Stimulated activated CD4-positive, alpha-beta T cell treated with anti-CD3 and anti-CD28 coated beads, TNF-alpha, amount 100 ng/mL, for 4 hours (primary cell): ENCODE measurements around the gene TIGD7.
"Not testable (repeated sequence)": the region's sequence is repeated elsewhere in the genome, so short reads cannot be mapped to it uniquely, and the experiment has no call there.

ENCODE experiments used
- DNase-seq, 3 experiments: peaks; one replicate each; pipeline ENCODE4 v3.0.0-alpha.2; 2020; ENCODE audit warnings: low read depth in 3 of 3

Gene TIGD7

DNA sequence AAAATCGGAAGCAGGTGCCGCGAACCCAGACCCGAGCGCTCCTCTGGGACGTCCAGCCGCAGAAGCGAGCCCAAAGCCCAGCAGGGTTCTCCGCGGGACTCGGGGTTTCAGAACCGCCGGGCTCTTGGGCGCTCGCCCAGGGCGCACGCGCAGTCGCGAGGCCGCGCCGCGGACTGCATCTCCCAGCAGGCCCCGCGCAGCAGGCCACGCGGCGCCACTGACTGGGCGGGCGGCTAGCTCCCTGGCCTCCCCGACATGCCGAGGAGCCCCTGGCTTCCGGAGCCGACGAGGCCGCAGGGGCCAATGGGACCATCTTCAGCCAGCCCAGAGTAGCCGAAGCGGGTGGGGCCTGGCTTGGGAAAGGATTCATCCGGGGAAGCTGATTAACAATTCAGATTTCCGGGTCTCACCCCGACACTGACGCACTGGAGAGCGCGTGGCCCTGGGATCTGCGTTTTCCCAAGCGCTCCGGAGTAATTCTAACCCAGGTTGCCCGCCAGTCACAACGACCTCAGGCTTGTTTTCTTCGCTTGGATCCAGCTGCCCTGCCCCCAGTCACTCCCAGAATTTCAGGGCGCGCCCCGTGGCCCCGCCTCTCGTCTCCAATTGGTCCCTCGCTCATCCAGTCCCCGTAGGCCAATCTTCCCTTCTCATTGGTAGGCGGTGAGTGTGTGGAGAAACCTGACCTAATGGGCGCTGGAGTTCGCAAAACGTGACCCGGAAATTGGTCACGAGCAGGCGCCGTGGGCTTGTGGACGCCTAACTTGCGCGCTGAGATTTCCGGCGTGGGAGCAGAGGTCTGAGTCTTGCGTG is 22.3 kb downstream of the TIGD7 start, which contains the start of gene ZNF263:
TSS of gene ZNF263 (plus strand) at position 762 of the 813 bp plus-strand sequence. CDS start 328 bp downstream, outside the sequence.
- peak; percentile 81 to 89 (median 89) for DNase-seq

DNA sequence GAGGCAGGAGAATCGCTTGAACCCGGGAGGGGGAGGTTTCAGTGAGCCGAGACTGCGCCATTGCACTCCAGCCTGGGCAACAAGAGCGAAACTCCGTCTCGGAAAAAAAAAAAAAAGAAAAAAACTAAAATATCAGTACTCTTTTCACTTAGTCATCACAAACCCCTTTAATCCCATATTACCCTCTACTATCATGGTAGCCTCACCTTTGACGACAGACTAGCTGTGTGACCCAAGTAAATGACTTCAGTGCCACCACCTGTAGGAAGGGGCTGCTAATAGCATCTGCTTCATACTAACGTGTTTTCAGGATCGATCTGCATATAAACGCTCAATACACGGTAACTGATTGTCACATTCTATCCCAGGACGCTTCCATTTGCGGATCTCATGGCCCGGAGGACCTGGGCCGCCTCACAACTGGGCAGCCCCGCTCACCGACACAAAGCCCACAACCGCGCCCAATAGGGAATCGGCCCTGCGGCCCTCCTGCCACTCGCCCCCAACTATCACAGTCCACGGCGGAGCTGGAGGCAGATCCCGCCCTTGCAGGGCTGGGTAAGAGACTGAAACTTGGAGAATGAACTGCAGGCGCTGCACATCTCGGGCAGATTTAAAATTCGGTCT is 23.0 kb downstream of the TIGD7 start:
- DNase-seq, result no peak

DNA sequence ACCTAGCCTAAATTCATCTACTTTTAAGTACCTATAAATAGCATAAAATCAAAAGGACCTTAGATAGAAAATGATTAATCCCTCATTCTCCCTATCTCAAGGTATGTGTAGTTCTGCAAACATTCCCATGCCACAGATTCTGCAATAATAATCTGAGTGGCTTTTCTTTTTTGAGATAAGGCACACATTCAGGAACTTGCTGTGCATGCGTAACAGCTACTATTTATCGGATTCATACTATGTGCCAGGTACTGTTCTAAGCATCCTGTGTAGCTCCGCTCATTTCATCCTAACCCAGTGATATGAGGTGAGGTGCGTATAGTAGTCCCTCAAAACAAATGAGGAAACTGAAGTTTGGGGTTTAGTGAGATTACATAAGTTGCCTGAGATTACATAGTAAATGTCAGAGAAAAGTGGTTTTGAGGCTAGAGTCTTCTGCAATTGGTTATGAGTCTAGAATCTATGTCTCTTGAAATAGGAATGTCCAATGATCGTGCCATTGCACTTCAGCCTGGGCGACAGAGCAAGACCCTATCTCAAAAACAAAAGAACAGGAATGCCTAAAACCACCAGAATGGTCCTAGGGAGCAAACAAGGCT is 23.9 kb downstream of the TIGD7 start:
- DNase-seq, result no peak

DNA sequence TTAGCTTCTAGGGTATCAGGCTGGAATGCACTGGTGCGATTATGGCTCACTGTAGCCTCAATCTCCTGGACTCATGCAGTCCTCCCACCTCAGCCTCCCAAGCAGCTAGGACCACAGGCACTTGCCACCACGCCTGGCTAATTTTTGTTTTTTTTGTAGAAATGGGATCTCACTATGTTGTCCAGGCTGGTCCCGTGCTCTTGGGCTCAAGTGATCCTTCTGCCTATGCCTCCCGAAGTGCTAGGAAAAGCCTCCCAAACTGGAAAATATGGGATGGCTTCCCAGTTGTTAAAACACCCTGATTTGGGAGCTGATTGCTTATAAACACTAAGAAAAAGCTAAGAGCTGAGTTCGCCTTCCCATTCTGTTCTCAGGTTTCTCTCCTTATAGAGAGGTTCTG is 28.6 kb downstream of the TIGD7 start:
- DNase-seq, result no peak

DNA sequence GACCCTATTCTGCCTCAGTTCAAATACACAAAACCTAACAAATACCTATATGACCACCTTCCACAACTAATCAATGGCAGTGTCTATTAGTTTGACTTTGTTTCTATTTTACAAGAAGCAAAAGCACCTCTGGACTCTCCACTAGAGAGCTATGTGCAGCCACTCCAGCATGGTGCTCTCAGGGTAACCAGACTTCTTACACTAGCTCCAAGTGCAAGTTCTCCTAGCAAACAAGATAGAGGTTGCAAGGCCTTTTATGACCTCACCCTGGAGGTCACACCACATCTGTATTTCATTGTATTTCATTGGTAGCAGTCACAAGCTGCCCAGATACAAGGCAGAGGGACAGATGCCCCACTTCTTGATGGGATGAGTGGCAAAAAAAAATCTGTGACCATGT is 30.3 kb downstream of the TIGD7 start:
- no peak for DNase-seq

DNA sequence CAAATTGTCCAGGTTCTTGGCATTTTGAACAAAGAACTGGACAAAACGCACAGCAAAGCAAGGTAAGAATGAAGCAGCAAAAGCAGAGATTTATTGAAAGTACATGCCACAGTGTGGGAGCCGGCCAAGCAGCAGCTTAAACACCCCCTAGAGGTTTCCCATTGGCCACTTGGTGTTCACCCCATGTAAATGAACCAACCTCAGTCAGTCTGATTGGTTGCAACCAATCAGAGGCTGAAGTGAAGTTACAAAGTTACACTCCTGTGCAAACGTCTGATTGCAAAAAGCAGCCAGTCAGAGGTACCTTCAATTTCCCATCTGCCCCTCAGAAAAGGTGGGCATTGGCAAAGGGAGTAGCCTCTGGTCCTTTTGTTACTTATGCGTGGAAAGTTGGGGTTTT is 30.7 kb downstream of the TIGD7 start:
- DNase-seq, result no peak

DNA sequence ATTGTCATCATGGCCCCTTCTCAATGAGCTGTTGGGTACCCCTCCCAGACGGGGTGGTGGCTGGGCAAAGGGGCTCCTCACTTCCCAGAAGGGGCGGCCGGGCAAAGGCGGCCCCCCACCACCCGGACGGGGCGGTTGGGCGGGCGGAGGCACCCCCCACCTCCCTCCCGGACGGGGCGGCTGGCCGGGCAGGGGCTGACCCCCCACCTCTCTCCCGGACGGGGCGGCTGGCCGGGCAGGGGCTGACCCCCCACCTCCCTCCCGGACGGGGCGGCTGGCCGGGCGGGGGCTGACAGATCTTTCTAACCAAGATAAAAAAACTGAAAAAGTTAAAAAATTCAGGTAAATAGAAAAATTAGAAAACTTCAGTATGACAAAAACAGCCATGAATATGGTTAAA is 33.9 kb downstream of the TIGD7 start:
- DNase-seq, result not testable (repeated sequence)

DNA sequence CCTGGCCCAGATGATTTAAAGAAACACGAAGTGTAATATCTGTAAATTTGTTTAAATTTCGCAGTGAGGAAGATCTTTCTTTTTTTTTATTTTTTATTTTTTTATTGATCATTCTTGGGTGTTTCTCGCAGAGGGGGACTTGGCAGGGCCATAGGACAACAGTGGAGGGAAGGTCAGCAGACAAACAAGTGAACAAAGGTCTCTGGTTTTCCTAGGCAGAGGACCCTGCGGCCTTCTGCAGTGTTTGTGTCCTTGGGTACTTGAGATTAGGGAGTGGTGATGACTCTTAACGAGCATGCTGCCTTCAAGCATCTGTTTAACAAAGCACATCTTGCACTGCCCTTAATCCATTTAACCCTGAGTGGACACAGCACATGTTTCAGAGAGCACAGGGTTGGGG is 34.5 kb downstream of the TIGD7 start:
- not testable (repeated sequence) for DNase-seq

DNA sequence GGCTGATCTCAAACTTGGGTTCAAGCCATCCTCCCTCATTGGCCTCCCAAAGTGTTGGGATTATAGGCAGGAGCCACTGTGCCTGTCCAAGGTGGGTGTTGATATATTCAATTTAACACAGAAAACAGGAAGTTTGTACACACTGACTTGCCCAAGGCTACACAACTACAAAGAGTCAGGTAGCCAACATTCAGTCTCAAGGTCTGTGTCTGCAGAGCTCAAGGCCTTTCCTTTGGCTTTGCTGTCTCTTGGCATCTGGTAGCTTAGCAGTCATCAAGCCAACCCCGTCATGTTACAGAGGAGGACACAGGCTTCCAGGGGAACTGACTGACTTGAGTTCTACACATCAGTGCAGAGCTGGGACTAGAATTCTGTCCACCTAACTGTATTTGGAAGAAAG is 36.9 kb downstream of the TIGD7 start:
- no peak for DNase-seq

DNA sequence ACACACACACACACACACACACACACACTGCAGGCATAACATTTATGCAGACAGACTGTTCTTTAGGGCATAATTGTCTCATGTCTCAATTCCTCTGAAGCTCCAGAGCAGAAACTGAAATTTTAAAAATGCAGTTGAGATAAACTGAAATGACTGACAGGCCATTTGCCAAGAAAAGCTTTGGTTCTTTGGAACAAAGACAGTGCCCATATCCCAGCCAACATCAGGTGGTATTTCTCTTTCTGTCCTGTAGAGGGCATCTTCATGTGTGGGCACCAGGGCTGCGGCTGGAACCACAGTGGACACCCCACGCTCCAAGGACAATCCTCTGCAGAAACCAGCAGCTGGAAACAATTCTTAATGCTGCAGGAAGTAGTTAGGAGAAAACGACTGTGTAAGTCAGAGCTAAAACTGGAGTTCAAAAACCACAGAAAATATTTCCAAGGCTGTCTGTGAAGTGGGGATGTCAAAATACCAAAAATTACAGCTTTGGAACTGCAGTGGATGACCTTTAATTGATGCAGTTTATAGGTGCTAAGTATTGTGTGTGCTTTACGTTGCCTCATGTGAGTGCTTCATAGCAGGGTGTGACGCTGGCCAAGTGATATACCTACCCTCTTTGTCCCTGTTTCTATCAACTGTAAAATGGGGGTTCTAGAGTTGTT is 38.2 kb downstream of the TIGD7 start:
- no peak for DNase-seq

DNA sequence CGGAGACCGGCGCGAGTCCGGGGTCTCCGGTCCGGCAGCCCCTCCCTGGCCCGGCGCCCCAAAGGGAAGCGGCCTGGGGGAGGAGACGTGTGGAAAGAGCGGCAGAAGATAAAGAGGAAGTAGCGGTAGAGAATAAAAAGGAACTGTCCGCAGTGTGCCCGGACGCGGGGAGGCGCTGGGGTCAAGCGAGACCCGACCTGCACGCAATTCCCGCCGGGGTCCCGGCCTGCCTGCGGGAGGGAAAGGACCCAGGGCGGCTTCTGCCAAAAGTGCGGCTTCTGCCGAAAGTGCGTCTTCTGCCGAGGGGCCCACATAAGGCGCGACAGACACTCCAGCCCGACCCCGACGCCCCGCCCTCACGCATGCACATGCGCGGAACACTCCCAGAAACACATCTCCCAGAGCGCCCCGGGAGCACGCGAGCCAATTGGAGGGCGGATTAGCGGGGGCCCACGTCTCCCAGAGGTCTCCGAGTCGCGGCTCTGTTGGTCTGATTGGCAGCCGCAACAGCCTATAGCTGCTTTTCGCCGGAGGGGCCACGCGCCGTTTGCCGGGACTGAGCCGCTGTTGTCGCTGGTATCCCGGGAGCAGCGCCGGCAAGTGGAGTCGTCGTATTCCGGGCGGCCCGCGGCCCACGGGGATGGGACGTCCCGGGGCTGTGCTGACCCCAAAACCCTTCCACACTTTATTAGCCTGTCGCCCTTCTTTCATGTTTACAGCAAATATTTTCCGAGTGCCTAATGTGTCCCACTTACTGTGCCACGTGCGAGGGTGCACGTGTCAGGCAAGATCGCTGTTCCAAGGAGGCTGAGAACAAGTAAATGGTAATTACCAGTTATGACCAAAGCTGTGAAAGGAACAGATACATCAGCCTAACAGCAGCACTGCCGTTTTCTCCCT is 40.8 kb downstream of the TIGD7 start:
- DNase-seq, result peak; percentile 96 to 98 (median 97)

DNA sequence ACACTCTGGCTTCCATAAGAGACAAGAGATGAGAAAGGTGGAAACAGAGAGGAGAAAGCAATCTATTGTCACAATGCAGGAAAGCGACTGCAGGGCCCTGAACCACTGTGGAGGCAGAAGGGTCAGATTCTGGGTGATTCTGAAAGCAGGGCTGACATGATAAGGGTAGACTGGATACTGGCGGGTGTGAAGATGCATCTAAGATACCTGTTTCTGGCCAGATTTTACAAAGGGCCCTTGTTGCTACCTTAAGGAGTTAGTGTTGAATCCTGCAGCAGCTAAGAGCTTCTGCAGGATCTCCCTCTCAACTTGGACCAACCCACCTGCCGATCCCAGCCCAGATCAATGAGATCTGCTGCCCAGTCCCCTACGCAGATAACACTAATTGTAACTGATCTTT is 42.7 kb downstream of the TIGD7 start:
- no peak for DNase-seq

DNA sequence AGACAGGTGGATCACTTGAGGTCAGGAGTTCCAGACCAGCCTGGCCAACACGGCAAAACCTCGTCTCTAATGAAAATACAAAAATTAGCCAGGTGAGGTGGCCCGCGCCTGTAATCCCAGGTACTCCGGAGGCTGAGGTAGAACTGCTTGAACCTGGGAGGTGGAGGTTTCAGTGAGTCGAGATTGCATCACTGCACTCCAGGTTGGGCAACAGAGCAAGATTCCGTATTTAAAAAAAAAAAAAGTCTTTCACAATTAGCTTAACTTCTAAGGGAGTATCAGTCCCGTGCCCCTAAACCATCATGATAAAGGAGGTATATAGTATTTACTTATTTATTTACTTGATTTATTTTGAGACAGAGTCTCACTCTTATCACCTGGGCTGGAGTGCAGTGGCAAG is 45.4 kb downstream of the TIGD7 start:
- DNase-seq, result no peak

DNA sequence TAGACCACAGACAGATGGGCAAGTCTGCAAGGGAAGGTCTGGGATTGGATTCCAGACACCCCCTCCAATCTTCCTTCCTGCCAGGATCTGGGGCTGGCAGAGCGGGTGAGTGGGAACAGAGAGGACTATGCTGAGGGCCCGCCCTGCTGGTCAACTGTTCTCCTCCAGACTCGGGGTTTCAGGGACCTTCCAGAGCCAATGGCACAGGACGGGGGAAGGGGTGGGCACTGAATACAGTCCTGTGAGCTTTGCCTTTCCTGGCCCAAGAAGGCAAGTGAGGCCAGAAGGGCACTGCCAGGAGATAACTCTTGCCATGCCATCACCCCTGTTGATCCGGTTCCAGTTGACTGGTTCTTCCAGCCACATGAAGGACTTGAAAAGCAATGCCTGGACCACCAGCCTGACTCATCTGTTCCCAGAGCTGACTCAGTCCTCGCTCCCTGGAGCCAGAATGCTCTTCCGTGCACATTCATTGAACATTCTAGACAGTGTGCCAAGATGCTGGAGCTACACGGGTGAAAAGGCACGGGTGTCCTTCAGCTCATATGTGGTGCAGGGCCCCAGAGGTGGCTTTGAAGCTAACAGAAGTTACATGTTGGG is 48.3 kb downstream of the TIGD7 start:
- DNase-seq, result no peak

DNA sequence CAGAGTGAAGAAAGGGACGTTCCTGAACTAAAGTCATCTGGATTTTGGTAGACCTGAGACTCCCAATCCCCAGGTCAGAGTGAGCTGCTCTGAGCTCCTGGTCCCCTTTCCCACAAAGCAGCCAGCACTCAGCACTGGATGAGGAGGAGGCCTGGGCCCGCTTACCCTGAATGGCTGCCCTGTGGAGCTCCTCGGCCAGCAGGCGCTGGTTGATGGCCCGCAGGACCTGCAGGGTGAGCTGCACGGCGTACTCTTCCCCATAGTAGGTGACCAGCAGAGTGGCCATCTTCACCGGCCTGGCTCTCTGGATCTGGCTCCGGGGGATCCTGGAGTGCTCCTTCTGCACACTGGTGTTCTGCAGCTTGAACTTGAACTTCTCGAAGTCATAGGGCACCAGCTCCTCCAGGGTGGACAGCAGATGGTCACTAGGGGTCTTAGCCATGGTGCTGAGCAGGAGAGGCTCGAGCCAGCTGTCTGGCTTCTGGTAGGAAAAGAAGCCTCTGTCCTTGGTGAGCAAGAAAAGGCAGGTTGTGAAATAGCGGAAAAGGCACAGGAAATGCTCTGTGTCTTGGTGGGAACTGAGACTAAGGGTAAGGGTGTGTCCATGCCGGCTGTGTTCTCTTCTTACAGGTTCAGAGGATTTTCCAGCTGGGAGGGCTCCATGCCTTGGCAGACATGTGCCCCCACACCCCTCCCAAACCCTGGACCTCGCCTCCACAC is 48.9 kb downstream of the TIGD7 start, which contains the start of gene MEFV:
TSS of gene MEFV (minus strand) at position 488 of the 720 bp plus-strand sequence. CDS start at position 442, 46 bp downstream.
- no peak for DNase-seq

DNA sequence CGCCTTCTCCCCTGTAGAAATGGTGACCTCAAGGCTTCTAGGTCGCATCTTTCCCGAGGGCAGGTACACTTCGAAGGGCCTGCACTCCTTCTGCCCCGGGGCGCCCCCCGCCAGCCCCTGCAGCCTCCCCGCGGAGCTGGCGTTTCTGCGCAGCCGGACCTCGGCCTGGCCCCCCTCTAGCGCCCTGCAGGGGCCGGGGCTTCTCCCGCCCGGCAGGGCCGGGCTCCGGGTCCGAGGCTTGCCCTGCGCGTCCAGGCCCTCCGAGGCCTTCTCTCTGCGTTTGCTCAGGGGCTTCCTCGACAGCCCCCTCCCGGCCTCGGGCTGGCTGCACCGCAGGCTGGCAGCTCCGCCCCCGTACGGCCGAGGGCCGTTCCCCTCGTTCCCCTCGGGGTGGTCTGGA is 50.9 kb downstream of the TIGD7 start:
- no peak for DNase-seq

DNA sequence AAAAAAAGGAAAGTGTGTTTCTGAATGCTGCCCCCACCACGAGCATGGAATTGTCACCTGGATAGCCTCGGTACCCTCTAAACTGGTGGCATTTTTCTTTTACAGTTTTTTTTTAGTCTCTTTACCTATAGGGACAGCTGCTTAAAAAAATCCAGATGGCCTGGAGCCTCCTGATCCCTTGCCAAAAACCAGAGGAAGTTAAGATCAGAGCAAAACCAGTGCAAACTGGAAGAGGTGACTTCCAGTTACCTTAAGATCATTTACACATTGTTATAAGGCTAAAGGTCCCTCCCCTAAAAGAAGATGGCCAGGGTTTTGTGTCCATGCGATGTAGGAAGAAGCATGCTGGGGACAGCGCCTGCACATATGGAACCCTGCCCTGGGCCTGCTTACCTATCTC is 52.3 kb downstream of the TIGD7 start:
- DNase-seq, result no peak

DNA sequence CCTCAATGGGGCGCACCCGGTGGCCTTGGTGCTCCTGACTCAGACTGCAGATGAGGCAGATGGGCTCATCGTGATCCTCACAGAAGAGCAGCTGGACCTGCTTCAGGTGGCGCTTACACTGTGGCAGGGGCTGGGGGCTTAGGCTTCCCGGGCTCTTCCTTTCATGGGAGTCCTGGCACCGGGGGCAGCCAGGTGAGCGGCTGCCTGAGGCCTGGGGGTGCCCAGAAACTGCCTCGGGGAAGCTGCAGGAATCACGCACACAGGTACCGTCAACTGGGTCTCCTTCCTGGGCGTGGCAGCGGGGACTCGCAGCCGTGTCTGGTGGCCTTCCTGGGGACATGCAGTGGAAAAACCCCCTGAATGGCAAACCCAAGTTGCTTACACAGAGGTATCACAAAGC is 55.8 kb downstream of the TIGD7 start:
- DNase-seq, result no peak

DNA sequence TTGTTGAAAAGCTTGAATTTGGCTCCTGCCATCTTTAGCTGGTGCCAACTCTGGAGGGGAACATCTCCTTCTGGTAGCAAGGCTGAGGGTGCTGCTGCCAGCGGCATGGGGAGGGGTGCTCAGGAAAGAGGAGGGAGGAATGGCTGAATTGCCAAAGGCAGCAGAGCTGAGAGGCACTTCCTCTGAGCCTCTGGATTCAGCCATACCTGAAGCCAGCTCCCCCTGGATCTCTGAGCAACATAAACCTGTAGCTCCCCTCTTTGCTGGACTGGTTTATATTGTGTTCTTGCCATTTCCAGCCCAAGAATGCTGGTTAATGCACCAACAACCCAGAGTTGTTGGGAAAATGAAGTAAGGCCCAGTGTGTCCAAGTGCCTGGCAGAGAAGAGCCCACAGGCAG is 56.2 kb downstream of the TIGD7 start:
- DNase-seq, result no peak
